Cerebellar cortex (tissue), 1 donor: ENCODE results near the gene PLEKHA4.
A peak's percentile ranks its signal among the peaks of the same experiment; 100 is the strongest.
"Not testable (repeated sequence)": the region's sequence is repeated elsewhere in the genome, so short reads cannot be mapped to it uniquely, and the experiment has no call there.

Experiments
- DNase-seq: peaks from one replicate; pipeline ENCODE4 v3.0.0-alpha.2; 2015; ENCODE audit warnings: low spot score

PLEKHA4 gene

GRCh38 chr19:48868114-48868886 is at the start of gene PLEKHA4:
Gene PLEKHA4 (minus strand): TSS chr19:48868617. CDS start chr19:48867620, 997 bp downstream.
- DNase-seq, result peak; percentile 25

GRCh38 chr19:48918071-48918470 is 49.7 kb upstream of the PLEKHA4 start:
- no peak for DNase-seq

GRCh38 chr19:48915757-48916156 is 47.3 kb upstream of the PLEKHA4 start:
- DNase-seq, result no peak

GRCh38 chr19:48914181-48914580 is 45.8 kb upstream of the PLEKHA4 start:
- no peak for DNase-seq

GRCh38 chr19:48913114-48913889 is 44.9 kb upstream of the PLEKHA4 start:
- peak; percentile 43 for DNase-seq

GRCh38 chr19:48910803-48911202 is 42.4 kb upstream of the PLEKHA4 start:
- DNase-seq, result no peak

- not testable (repeated sequence) for DNase-seq
Measured at GRCh38 chr19:48909424-48910077, 41.1 kb upstream of the PLEKHA4 start.

- no peak for DNase-seq
Measured at GRCh38 chr19:48907671-48908070, 39.3 kb upstream of the PLEKHA4 start.

GRCh38 chr19:48906324-48906723 is 37.9 kb upstream of the PLEKHA4 start:
- no peak for DNase-seq

GRCh38 chr19:48905664-48906063 is 37.2 kb upstream of the PLEKHA4 start:
- DNase-seq, result no peak

- DNase-seq, result not testable (repeated sequence)
Measured at GRCh38 chr19:48903788-48904187, 35.4 kb upstream of the PLEKHA4 start.

GRCh38 chr19:48902291-48902690 is 33.9 kb upstream of the PLEKHA4 start:
- not testable (repeated sequence) for DNase-seq

GRCh38 chr19:48900477-48901406 is 32.3 kb upstream of the PLEKHA4 start:
- peak; percentile 65 for DNase-seq

GRCh38 chr19:48899781-48900476 is 31.5 kb upstream of the PLEKHA4 start, which contains the start of gene NUCB1:
Gene NUCB1 (plus strand): TSS chr19:48900312. CDS start chr19:48900797, 485 bp downstream.
- peak; percentile 99 for DNase-seq

- not testable (repeated sequence) for DNase-seq
Measured at GRCh38 chr19:48899386-48899749, 31.0 kb upstream of the PLEKHA4 start.

GRCh38 chr19:48897181-48897580 is 28.8 kb upstream of the PLEKHA4 start:
- no peak for DNase-seq

- DNase-seq, result peak; percentile 62
Measured at GRCh38 chr19:48896191-48896720, 27.8 kb upstream of the PLEKHA4 start.

- no peak for DNase-seq
Measured at GRCh38 chr19:48895226-48895625, 26.8 kb upstream of the PLEKHA4 start.

- DNase-seq, result no peak
Measured at GRCh38 chr19:48890551-48890950, 22.1 kb upstream of the PLEKHA4 start.

- not testable (repeated sequence) for DNase-seq
Measured at GRCh38 chr19:48889496-48889895, 21.1 kb upstream of the PLEKHA4 start.
